ENCODE results near the gene TRAPPC12. TPM values are rescaled to one million over a fixed set of nuclear protein-coding genes. Genes with fewer than 3 reads are reported as not detected.

The TRAPPC12 gene
- total RNA-seq, 1 experiment from 2014 or later, result 72.8 TPM

DNA sequence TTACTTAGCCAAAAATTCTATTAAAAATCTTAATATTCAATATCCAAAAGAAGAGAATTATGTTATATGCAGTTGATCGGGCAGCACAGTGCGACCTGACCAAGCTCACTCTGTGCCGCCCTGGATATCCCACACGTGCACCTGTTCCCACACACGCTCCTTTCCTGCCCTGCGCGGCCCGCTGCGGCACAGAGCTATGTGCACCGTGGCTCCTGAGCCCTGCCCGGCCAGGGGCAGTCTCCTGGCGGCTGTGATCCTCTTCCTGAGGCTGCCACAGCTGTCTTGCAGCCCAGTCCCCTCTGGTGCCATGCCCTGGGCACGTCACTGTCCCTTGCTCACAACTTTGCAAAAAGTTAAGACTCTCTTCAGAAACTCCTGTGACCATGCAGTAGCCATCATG, 29.3 kb downstream of the TRAPPC12 start:
- no peak overlapping the region for H3K4me3 Mint-ChIP-seq
- peaks cover 13% of the 10 kb centered on the region; the same call in 1 of the 2 replicates for H3K36me3 Mint-ChIP-seq
- ATAC-seq (no peak), DNase-seq (ENCODE audit: low spot score) (no peak)
- H3K27ac Mint-ChIP-seq, result no peak overlapping the region
- H3K4me1 Mint-ChIP-seq, result no peaks in the 10 kb centered on the region
- POLR2A ChIA-PET, result no interaction called here
- CTCF ChIA-PET, result interaction anchor here (1.2 kb wide), 2 partner anchors 15 to 35 kb away, joined by 3 to 5 read pairs; no protein-coding TSS in a partner anchor
- TF ChIP-seq, protein P1, sequence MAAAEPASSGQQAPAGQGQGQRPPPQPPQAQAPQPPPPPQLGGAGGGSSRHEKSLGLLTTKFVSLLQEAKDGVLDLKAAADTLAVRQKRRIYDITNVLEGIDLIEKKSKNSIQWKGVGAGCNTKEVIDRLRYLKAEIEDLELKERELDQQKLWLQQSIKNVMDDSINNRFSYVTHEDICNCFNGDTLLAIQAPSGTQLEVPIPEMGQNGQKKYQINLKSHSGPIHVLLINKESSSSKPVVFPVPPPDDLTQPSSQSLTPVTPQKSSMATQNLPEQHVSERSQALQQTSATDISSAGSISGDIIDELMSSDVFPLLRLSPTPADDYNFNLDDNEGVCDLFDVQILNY (CRISPR knock-in tag; IDR thresholded peaks at IDR 0.05), result no peak
- TF ChIP-seq, protein P2, sequence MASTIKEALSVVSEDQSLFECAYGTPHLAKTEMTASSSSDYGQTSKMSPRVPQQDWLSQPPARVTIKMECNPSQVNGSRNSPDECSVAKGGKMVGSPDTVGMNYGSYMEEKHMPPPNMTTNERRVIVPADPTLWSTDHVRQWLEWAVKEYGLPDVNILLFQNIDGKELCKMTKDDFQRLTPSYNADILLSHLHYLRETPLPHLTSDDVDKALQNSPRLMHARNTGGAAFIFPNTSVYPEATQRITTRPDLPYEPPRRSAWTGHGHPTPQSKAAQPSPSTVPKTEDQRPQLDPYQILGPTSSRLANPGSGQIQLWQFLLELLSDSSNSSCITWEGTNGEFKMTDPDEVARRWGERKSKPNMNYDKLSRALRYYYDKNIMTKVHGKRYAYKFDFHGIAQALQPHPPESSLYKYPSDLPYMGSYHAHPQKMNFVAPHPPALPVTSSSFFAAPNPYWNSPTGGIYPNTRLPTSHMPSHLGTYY (CRISPR knock-in tag; IDR thresholded peaks at IDR 0.05), result no peak
- H3K9me3 Mint-ChIP-seq, result no peaks in the 10 kb centered on the region
- H3K27me3 Mint-ChIP-seq (ENCODE audit: low read depth), result no peaks in the 10 kb centered on the region

DNA sequence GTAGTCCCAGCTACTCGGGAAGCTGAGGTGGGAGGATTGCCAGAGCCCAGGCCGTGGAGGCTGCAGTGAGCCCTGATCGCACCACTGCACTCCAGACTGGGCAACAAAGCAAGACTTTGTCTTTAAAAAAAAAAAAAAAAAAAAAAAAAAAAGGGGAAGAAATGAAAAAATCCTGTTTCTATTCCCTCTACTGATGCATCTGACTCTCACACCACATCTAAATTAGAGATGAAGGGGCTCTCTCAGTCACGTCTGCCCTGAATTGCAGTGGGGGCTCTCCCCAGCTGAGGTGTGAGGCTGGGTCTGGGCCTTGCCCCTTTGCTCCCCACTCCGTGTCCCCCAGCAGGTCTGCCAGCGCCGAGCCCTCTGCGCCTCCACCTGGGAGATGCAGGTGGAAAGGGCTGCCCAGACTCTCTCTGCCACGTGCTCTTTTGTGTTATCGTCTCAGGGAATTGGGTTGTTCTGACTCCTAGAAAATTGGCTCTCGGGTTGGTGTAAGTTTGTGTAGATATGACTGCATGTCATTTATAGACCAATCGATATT, 30.2 kb downstream of the TRAPPC12 start:
- Mint-ChIP-seq H3K4me1 (no peaks in the 10 kb centered on the region), H3K36me3 (peaks cover 11% of the 10 kb centered on the region), H3K27me3 (ENCODE audit: low read depth) (no peaks in the 10 kb centered on the region), H3K9me3 (no peaks in the 10 kb centered on the region), H3K4me3 (no peak overlapping the region), H3K27ac (no peak overlapping the region)
- ChIA-PET CTCF (no interaction called here), POLR2A (no interaction called here)
- no peak for DNase-seq (ENCODE audit: low spot score)
- no peak for TF ChIP-seq FOXK1 (CRISPR knock-in tag; IDR thresholded peaks at IDR 0.05)
- TF ChIP-seq, protein P3, sequence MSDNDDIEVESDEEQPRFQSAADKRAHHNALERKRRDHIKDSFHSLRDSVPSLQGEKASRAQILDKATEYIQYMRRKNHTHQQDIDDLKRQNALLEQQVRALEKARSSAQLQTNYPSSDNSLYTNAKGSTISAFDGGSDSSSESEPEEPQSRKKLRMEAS (CRISPR knock-in tag; IDR thresholded peaks at IDR 0.05), result no peak
- TF ChIP-seq, protein P4, sequence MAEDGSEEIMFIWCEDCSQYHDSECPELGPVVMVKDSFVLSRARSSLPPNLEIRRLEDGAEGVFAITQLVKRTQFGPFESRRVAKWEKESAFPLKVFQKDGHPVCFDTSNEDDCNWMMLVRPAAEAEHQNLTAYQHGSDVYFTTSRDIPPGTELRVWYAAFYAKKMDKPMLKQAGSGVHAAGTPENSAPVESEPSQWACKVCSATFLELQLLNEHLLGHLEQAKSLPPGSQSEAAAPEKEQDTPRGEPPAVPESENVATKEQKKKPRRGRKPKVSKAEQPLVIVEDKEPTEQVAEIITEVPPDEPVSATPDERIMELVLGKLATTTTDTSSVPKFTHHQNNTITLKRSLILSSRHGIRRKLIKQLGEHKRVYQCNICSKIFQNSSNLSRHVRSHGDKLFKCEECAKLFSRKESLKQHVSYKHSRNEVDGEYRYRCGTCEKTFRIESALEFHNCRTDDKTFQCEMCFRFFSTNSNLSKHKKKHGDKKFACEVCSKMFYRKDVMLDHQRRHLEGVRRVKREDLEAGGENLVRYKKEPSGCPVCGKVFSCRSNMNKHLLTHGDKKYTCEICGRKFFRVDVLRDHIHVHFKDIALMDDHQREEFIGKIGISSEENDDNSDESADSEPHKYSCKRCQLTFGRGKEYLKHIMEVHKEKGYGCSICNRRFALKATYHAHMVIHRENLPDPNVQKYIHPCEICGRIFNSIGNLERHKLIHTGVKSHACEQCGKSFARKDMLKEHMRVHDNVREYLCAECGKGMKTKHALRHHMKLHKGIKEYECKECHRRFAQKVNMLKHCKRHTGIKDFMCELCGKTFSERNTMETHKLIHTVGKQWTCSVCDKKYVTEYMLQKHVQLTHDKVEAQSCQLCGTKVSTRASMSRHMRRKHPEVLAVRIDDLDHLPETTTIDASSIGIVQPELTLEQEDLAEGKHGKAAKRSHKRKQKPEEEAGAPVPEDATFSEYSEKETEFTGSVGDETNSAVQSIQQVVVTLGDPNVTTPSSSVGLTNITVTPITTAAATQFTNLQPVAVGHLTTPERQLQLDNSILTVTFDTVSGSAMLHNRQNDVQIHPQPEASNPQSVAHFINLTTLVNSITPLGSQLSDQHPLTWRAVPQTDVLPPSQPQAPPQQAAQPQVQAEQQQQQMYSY (CRISPR knock-in tag; IDR thresholded peaks at IDR 0.05), result no peak
- no peak for TF ChIP-seq TEAD1 (CRISPR knock-in tag; IDR thresholded peaks at IDR 0.05)
- TF ChIP-seq, protein P5, sequence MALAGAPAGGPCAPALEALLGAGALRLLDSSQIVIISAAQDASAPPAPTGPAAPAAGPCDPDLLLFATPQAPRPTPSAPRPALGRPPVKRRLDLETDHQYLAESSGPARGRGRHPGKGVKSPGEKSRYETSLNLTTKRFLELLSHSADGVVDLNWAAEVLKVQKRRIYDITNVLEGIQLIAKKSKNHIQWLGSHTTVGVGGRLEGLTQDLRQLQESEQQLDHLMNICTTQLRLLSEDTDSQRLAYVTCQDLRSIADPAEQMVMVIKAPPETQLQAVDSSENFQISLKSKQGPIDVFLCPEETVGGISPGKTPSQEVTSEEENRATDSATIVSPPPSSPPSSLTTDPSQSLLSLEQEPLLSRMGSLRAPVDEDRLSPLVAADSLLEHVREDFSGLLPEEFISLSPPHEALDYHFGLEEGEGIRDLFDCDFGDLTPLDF (CRISPR knock-in tag; IDR thresholded peaks at IDR 0.05), result no peak
- TF ChIP-seq, protein P6, sequence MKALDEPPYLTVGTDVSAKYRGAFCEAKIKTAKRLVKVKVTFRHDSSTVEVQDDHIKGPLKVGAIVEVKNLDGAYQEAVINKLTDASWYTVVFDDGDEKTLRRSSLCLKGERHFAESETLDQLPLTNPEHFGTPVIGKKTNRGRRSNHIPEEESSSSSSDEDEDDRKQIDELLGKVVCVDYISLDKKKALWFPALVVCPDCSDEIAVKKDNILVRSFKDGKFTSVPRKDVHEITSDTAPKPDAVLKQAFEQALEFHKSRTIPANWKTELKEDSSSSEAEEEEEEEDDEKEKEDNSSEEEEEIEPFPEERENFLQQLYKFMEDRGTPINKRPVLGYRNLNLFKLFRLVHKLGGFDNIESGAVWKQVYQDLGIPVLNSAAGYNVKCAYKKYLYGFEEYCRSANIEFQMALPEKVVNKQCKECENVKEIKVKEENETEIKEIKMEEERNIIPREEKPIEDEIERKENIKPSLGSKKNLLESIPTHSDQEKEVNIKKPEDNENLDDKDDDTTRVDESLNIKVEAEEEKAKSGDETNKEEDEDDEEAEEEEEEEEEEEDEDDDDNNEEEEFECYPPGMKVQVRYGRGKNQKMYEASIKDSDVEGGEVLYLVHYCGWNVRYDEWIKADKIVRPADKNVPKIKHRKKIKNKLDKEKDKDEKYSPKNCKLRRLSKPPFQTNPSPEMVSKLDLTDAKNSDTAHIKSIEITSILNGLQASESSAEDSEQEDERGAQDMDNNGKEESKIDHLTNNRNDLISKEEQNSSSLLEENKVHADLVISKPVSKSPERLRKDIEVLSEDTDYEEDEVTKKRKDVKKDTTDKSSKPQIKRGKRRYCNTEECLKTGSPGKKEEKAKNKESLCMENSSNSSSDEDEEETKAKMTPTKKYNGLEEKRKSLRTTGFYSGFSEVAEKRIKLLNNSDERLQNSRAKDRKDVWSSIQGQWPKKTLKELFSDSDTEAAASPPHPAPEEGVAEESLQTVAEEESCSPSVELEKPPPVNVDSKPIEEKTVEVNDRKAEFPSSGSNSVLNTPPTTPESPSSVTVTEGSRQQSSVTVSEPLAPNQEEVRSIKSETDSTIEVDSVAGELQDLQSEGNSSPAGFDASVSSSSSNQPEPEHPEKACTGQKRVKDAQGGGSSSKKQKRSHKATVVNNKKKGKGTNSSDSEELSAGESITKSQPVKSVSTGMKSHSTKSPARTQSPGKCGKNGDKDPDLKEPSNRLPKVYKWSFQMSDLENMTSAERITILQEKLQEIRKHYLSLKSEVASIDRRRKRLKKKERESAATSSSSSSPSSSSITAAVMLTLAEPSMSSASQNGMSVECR (CRISPR knock-in tag; IDR thresholded peaks at IDR 0.05; ENCODE audit: borderline replicate concordance), result no peak
- no peak for TF ChIP-seq NR1H2 (CRISPR knock-in tag; IDR thresholded peaks at IDR 0.05)
- TF ChIP-seq, protein P1 (CRISPR knock-in tag; IDR thresholded peaks at IDR 0.05), result no peak
- TF ChIP-seq PRRX2 (CRISPR knock-in tag; IDR thresholded peaks at IDR 0.05), result no peak
- no peak for TF ChIP-seq TEAD4 (CRISPR knock-in tag; IDR thresholded peaks at IDR 0.05)
- TF ChIP-seq GRHL2 (CRISPR knock-in tag; IDR thresholded peaks at IDR 0.05; ENCODE audit: insufficient replicate concordance, severe bottlenecking), result no peak
- no peak for TF ChIP-seq NFE2L1 (CRISPR knock-in tag; IDR thresholded peaks at IDR 0.05)
- no peak for TF ChIP-seq ZBTB21 (CRISPR knock-in tag; IDR thresholded peaks at IDR 0.05; ENCODE audit: borderline replicate concordance)
- no peak for ATAC-seq
